ENCODE data around the gene CDH4.

Gene CDH4

DNA sequence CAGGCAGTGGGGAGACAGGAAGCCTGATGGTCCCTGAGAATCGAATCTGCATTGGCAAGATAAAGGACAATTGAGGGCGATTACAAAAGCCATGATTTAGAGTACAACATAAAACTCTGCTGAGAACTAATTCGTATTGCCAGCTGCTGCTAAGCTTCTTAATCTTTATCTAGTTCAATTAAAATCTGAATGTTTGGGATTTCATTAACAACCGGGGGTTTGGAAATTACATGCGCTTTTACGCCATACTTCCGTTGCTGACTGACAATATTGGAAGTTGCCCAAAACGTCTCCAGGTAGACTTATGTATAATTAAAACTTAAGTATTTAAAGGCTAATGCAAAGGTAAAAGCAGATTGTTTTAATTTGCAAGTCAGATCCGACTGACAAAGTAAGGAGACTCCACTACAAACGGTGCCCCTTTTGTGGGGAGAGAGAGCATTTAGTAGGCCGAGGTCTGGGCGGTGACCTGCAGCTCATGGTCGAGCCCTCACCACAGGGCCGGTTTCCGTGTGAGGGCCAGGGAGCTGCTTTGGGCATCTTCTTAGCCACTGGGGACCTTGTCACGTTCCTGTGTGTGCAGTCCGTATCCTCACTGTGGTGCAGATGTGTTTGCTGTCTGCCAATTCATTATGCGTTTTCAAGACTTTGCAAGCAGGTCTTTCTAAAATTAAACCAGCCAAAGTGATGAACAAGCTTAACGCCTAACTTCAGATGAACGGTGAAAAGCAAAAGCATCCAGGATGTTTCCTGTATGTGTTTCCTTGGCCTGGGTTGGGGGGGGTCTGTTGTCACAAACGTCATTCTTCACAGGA is 49.9 kb downstream of the CDH4 start:
- Histone ChIP-seq H2BK120ac (ENCODE audit: insufficient read depth, low read length, poor library complexity) (no peak overlapping the region), H3K9ac (ENCODE audit: low read length) (no peak overlapping the region), H3K18ac (ENCODE audit: low read length) (no peak overlapping the region), H3K4me2 (ENCODE audit: low read length) (no peak overlapping the region), H4K91ac (ENCODE audit: low read depth, low read length) (no peak overlapping the region), H3K27ac (ENCODE audit: low read depth, low read length) (no peak overlapping the region), H2AK5ac (ENCODE audit: low read length) (no peak overlapping the region), H3K23ac (ENCODE audit: low read length) (no peak overlapping the region), H3K14ac (ENCODE audit: low read length) (no peak overlapping the region), H4K12ac (ENCODE audit: low read depth, low read length) (no peak overlapping the region), H3K79me1 (ENCODE audit: low read length) (no peaks in the 10 kb centered on the region), H4K8ac (ENCODE audit: low read depth, low read length) (no peak overlapping the region), H3K4me3 (ENCODE audit: low read depth, low read length) (no peak overlapping the region), H3K4ac (ENCODE audit: low read depth, low read length) (no peak overlapping the region), H2BK5ac (ENCODE audit: low read depth, low read length, poor library complexity) (no peak overlapping the region), H2BK12ac (ENCODE audit: low read length) (no peak overlapping the region), H2AFZ (ENCODE audit: insufficient read depth, low read length, poor library complexity) (no peak overlapping the region), H3K4me1 (ENCODE audit: control insufficient read depth in 1 of 2, insufficient read depth in 2 of 2, low read length in 2 of 2) (no peaks in the 10 kb centered on the region), H3K79me2 (ENCODE audit: control insufficient read depth, insufficient read depth, low read length, poor library complexity) (no peaks in the 10 kb centered on the region), H3K27me3 (ENCODE audit: insufficient read depth, low read length) (no peaks in the 10 kb centered on the region), H3K9me3 (ENCODE audit: insufficient read depth, low read depth, low read length) (peaks cover 4% of the 10 kb centered on the region), H3K36me3 (ENCODE audit: control insufficient read depth in 1 of 2, insufficient read depth in 2 of 2, low read length in 2 of 2) (no peaks in the 10 kb centered on the region)
- no CpG with 5 or more reads among the region's 21 CpGs for WGBS (ENCODE audit: extremely low coverage, insufficient coverage, insufficient read length)
- no peak for DNase-seq

DNA sequence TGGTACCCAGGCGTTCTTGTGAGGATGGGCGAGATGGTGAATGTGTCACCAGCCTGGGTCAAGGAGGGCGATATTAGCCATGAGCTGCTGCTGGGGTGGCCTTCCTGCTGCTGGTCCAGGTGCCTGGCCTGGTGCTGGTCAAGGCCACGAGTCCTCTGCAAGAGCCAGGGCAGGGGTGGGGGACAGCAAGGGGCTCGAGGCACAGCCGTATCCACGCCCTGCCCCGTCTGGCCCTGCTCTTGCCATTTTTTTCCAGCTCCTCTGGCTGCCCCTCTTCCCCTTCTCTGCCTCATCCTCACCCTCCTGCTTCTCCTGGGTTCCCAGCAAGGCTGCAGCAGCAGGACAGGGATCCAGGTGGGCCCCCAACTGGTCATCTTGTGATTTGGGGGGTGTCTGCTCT is 51.2 kb downstream of the CDH4 start:
- Histone ChIP-seq H3K4me2 (ENCODE audit: low read length) (no peak overlapping the region), H4K8ac (ENCODE audit: low read depth, low read length) (no peak overlapping the region), H2AFZ (ENCODE audit: insufficient read depth, low read length, poor library complexity) (no peak overlapping the region), H3K79me1 (ENCODE audit: low read length) (no peaks in the 10 kb centered on the region), H4K91ac (ENCODE audit: low read depth, low read length) (no peak overlapping the region), H2BK5ac (ENCODE audit: low read depth, low read length, poor library complexity) (no peak overlapping the region), H3K23ac (ENCODE audit: low read length) (no peak overlapping the region), H3K4me1 (ENCODE audit: control insufficient read depth in 1 of 2, insufficient read depth in 2 of 2, low read length in 2 of 2) (no peaks in the 10 kb centered on the region), H3K79me2 (ENCODE audit: control insufficient read depth, insufficient read depth, low read length, poor library complexity) (no peaks in the 10 kb centered on the region), H3K4ac (ENCODE audit: low read depth, low read length) (no peak overlapping the region), H3K27ac (ENCODE audit: low read depth, low read length) (no peak overlapping the region), H3K9ac (ENCODE audit: low read length) (no peak overlapping the region), H3K27me3 (ENCODE audit: insufficient read depth, low read length) (no peaks in the 10 kb centered on the region), H3K18ac (ENCODE audit: low read length) (no peak overlapping the region), H2BK120ac (ENCODE audit: insufficient read depth, low read length, poor library complexity) (no peak overlapping the region), H3K14ac (ENCODE audit: low read length) (no peak overlapping the region), H4K12ac (ENCODE audit: low read depth, low read length) (no peak overlapping the region), H2AK5ac (ENCODE audit: low read length) (no peak overlapping the region), H2BK12ac (ENCODE audit: low read length) (no peak overlapping the region), H3K9me3 (ENCODE audit: insufficient read depth, low read depth, low read length) (peaks cover 4% of the 10 kb centered on the region), H3K4me3 (ENCODE audit: low read depth, low read length) (no peak overlapping the region), H3K36me3 (ENCODE audit: control insufficient read depth in 1 of 2, insufficient read depth in 2 of 2, low read length in 2 of 2) (no peaks in the 10 kb centered on the region)
- no CpG with 5 or more reads among the region's 8 CpGs for WGBS (ENCODE audit: extremely low coverage, insufficient coverage, insufficient read length)
- DNase-seq, result no peak

DNA sequence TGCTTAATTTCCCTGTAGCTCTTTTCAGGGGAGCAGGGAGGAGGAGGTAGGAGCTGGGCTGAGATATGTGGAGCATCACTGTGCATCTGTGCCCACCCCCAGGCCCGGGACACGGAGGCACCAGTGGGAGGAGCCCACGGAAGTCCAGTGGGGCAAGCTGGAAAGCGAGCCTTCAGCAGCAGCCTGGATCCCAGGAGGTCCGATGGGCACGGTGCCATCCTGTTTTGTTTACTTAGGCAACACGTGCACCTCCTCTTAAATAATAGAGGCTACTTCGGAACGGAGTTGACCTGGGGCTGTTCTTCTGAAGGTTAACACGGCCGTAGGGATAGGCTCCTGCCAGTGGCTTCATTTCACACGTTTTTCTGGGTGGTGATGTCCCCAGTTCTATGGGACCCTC is 51.6 kb downstream of the CDH4 start:
- no peak overlapping the region for H4K12ac ChIP-seq (ENCODE audit: low read depth, low read length)
- WGBS (ENCODE audit: extremely low coverage, insufficient coverage, insufficient read length), result no CpG with 5 or more reads among the region's 12 CpGs
- no peak overlapping the region for H3K18ac ChIP-seq (ENCODE audit: low read length)
- no peaks in the 10 kb centered on the region for H3K79me1 ChIP-seq (ENCODE audit: low read length)
- DNase-seq, result no peak
- no peaks in the 10 kb centered on the region for H3K27me3 ChIP-seq (ENCODE audit: insufficient read depth, low read length)
- no peak overlapping the region for H2AK5ac ChIP-seq (ENCODE audit: low read length)
- H3K4me2 ChIP-seq (ENCODE audit: low read length), result no peak overlapping the region
- H4K8ac ChIP-seq (ENCODE audit: low read depth, low read length), result no peak overlapping the region
- H3K27ac ChIP-seq (ENCODE audit: low read depth, low read length), result no peak overlapping the region
- no peaks in the 10 kb centered on the region for H3K4me1 ChIP-seq (ENCODE audit: control insufficient read depth in 1 of 2, insufficient read depth in 2 of 2, low read length in 2 of 2)
- no peak overlapping the region for H2BK120ac ChIP-seq (ENCODE audit: insufficient read depth, low read length, poor library complexity)
- H3K4me3 ChIP-seq (ENCODE audit: low read depth, low read length), result no peak overlapping the region
- H3K79me2 ChIP-seq (ENCODE audit: control insufficient read depth, insufficient read depth, low read length, poor library complexity), result no peaks in the 10 kb centered on the region
- no peak overlapping the region for H2AFZ ChIP-seq (ENCODE audit: insufficient read depth, low read length, poor library complexity)
- H3K4ac ChIP-seq (ENCODE audit: low read depth, low read length), result no peak overlapping the region
- H2BK12ac ChIP-seq (ENCODE audit: low read length), result no peak overlapping the region
- no peak overlapping the region for H4K91ac ChIP-seq (ENCODE audit: low read depth, low read length)
- H3K23ac ChIP-seq (ENCODE audit: low read length), result no peak overlapping the region
- no peak overlapping the region for H3K14ac ChIP-seq (ENCODE audit: low read length)
- H3K9ac ChIP-seq (ENCODE audit: low read length), result no peak overlapping the region
- no peak overlapping the region for H2BK5ac ChIP-seq (ENCODE audit: low read depth, low read length, poor library complexity)
- peaks cover 4% of the 10 kb centered on the region for H3K9me3 ChIP-seq (ENCODE audit: insufficient read depth, low read depth, low read length)
- H3K36me3 ChIP-seq (ENCODE audit: control insufficient read depth in 1 of 2, insufficient read depth in 2 of 2, low read length in 2 of 2), result no peaks in the 10 kb centered on the region

DNA sequence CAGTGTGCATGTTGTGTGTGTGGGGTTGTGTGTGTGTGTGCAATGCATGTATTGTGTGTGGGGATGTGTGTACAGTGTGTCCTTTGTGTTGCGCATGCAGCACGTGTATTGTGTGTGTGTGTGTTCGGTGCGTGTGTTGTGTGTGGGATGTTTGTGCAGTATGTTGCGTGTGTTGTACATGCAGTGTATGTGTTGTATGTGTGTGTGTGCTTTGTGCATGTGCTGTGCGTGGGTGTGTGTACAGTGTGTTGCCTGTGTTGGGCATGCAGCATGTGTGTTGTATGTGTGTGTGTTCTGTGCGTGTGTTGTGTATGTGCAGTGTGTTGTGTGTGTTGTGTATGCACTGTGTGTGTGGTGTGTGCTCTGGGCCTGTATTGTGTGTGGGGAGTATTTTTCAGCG is 52.7 kb downstream of the CDH4 start:
- no peak overlapping the region for H3K4ac ChIP-seq (ENCODE audit: low read depth, low read length)
- H4K91ac ChIP-seq (ENCODE audit: low read depth, low read length), result no peak overlapping the region
- H2BK12ac ChIP-seq (ENCODE audit: low read length), result no peak overlapping the region
- peaks cover 4% of the 10 kb centered on the region for H3K9me3 ChIP-seq (ENCODE audit: insufficient read depth, low read depth, low read length)
- no peaks in the 10 kb centered on the region for H3K36me3 ChIP-seq (ENCODE audit: control insufficient read depth in 1 of 2, insufficient read depth in 2 of 2, low read length in 2 of 2)
- H3K23ac ChIP-seq (ENCODE audit: low read length), result no peak overlapping the region
- no peak overlapping the region for H3K27ac ChIP-seq (ENCODE audit: low read depth, low read length)
- H3K79me2 ChIP-seq (ENCODE audit: control insufficient read depth, insufficient read depth, low read length, poor library complexity), result no peaks in the 10 kb centered on the region
- no peaks in the 10 kb centered on the region for H3K79me1 ChIP-seq (ENCODE audit: low read length)
- H3K4me1 ChIP-seq (ENCODE audit: control insufficient read depth in 1 of 2, insufficient read depth in 2 of 2, low read length in 2 of 2), result no peaks in the 10 kb centered on the region
- H4K12ac ChIP-seq (ENCODE audit: low read depth, low read length), result no peak overlapping the region
- H2AK5ac ChIP-seq (ENCODE audit: low read length), result no peak overlapping the region
- no peak overlapping the region for H2BK120ac ChIP-seq (ENCODE audit: insufficient read depth, low read length, poor library complexity)
- 100% methylated on average over 3 of the region's 8 CpGs for WGBS (ENCODE audit: extremely low coverage, insufficient coverage, insufficient read length)
- H3K18ac ChIP-seq (ENCODE audit: low read length), result no peak overlapping the region
- no peak overlapping the region for H3K9ac ChIP-seq (ENCODE audit: low read length)
- peak overlapping the region; percentile 5 for H3K4me3 ChIP-seq (ENCODE audit: low read depth, low read length)
- H2AFZ ChIP-seq (ENCODE audit: insufficient read depth, low read length, poor library complexity), result no peak overlapping the region
- H4K8ac ChIP-seq (ENCODE audit: low read depth, low read length), result no peak overlapping the region
- no peak overlapping the region for H2BK5ac ChIP-seq (ENCODE audit: low read depth, low read length, poor library complexity)
- H3K14ac ChIP-seq (ENCODE audit: low read length), result no peak overlapping the region
- no peaks in the 10 kb centered on the region for H3K27me3 ChIP-seq (ENCODE audit: insufficient read depth, low read length)
- H3K4me2 ChIP-seq (ENCODE audit: low read length), result no peak overlapping the region
- DNase-seq, result no peak
